Hepatocyte (in vitro differentiated cells): ENCODE results near the gene HDHD2.

Source experiments
- CTCF ChIP-seq: fragments of 200-600 bp; sonication (generic); IDR thresholded peaks from 2 replicates; pipeline ENCODE4 v1.5.1; 2016; ENCODE audit warnings: antibody characterized with exemption, mild to moderate bottlenecking; ENCODE audit not compliant: poor library complexity
- EZH2 ChIP-seq: fragments of 200-600 bp; sonication (generic); IDR thresholded peaks from 2 replicates; pipeline ENCODE4 v1.6.1; 2016; ENCODE audit warnings: antibody characterized with exemption, mild to moderate bottlenecking, borderline replicate concordance
- EZH2phosphoT487 ChIP-seq: fragments of 200-600 bp; sonication (generic); IDR thresholded peaks from one replicate; pipeline ENCODE4 v1.6.1; 2018; ENCODE audit warnings: antibody characterized with exemption, mild to moderate bottlenecking, low read depth, moderate library complexity; ENCODE audit not compliant: unreplicated experiment, severe bottlenecking

- no peak for TF ChIP-seq CTCF
- no peak for TF ChIP-seq EZH2
- no peak for TF ChIP-seq EZH2phosphoT487
These were observed 12.9 kb upstream of the HDHD2 start for GRCh38 chr18:47163241-47163640.
